Activated CD8-positive, alpha-beta T cell treated with anti-CD3 and anti-CD28 coated beads for 36 hours (primary cell): ENCODE measurements around the gene WWC2. TPM values are rescaled to one million over a fixed set of nuclear protein-coding genes. Genes with fewer than 3 reads are reported as not detected.

Source experiments
- ATAC-seq: fragments of 200-7000 bp; cut with Tn5 transposase; one replicate; pipeline ENCODE4 v1.10.0; 2021; ENCODE audit warnings: mild to moderate bottlenecking, moderate library complexity
- CTCF ChIA-PET: fragments of 350-600 bp; sonication (Branson Sonifier 250); formaldehyde crosslinking; loops from one replicate; lab custom pipeline; 2021; ENCODE audit warnings: antibody characterized with exemption; lab: Charles Lee
- POLR2A ChIA-PET: fragments of 350-600 bp; sonication (Branson Sonifier 250); formaldehyde crosslinking; loops from one replicate; lab custom pipeline; 2021; ENCODE audit warnings: antibody characterized with exemption; lab: Charles Lee
- DNase-seq: peaks from one replicate; pipeline ENCODE4 v3.0.0-alpha.2; 2020
- H3K27ac Mint-ChIP-seq: one replicate; pipeline ENCODE4 v1.8.0; 2021; ENCODE audit warnings: mild to moderate bottlenecking, mixed read lengths
- H3K27me3 Mint-ChIP-seq: one replicate; pipeline ENCODE4 v1.8.0; 2021; ENCODE audit warnings: mixed read lengths
- H3K36me3 Mint-ChIP-seq: one replicate; pipeline ENCODE4 v1.8.0; 2021; ENCODE audit warnings: low read depth, mixed read lengths
- H3K4me1 Mint-ChIP-seq: one replicate; pipeline ENCODE4 v1.8.0; 2021; ENCODE audit warnings: low read depth, mixed read lengths
- H3K4me3 Mint-ChIP-seq: one replicate; pipeline ENCODE4 v1.8.0; 2021; ENCODE audit warnings: mild to moderate bottlenecking, moderate library complexity, mixed read lengths
- H3K9me3 Mint-ChIP-seq: one replicate; pipeline ENCODE4 v1.8.0; 2021; ENCODE audit warnings: mixed read lengths
- intact Hi-C: fragments of 100-400 bp; cut with micrococcal nuclease; formaldehyde crosslinking; loops from one replicate; pipeline ENCODE4 v1.10.0; 2022
- total RNA-seq, 2 experiments: library from RNA; stranded (reverse); gene quantifications; one replicate each; pipeline ENCODE4 v1.2.3, GENCODE V29; 2021
- TF ChIP-seq, protein P1 (sequence below): fragments of 200-600 bp; IDR thresholded peaks from one replicate; pipeline ENCODE4 v1.8.0; 2022; ENCODE audit warnings: antibody characterized with exemption, mild to moderate bottlenecking

Gene WWC2
- total RNA-seq, 2 experiments from 2014 or later: 1.9 TPM

DNA sequence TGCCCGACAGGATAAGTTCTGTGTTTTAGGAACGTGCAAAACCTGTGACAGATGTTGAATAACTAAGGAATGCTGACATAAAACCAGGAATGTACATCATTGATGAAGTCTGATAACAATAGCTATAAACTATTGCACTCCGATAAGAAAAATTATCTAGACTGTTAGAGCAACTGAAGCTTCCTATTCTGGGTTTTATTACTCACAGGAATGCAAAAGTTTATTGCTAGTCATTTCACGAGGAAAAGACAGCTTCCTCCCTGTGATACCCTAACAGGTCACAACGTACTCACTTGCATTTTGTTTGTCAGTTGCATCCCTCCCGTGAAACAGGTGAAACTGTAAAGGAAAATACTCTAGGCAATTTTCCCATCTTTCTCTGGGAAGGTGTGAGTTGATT, 155.1 kb downstream of the WWC2 start:
- Mint-ChIP-seq H3K36me3 (no peaks in the 10 kb centered on the region), H3K27me3 (no peaks in the 10 kb centered on the region)

DNA sequence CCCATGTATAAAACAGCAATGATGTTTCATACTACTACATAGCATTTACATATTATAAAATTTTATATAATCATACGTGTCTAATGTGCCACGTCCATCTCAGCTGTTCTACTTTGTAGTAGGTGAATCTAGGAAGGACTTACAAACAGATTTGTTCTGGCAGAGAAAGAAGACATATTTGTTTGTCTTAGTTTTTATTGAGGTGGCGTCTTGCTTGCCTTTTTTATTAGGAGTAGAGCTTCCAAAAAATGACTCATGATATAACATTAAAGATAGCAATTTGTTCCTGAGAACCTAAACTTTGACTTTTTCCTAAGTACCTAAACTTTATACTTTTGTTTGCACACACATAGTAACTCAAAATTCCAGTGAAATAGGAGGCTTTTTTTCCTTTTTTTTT, 156.4 kb downstream of the WWC2 start:
- Mint-ChIP-seq H3K4me1 (no peaks in the 10 kb centered on the region), H3K4me3 (no peak overlapping the region), H3K27me3 (no peaks in the 10 kb centered on the region), H3K9me3 (no peaks in the 10 kb centered on the region), H3K36me3 (no peaks in the 10 kb centered on the region), H3K27ac (no peak overlapping the region)
- no peak for ATAC-seq
- intact Hi-C loops: no loop called here
- TF ChIP-seq, protein P1, sequence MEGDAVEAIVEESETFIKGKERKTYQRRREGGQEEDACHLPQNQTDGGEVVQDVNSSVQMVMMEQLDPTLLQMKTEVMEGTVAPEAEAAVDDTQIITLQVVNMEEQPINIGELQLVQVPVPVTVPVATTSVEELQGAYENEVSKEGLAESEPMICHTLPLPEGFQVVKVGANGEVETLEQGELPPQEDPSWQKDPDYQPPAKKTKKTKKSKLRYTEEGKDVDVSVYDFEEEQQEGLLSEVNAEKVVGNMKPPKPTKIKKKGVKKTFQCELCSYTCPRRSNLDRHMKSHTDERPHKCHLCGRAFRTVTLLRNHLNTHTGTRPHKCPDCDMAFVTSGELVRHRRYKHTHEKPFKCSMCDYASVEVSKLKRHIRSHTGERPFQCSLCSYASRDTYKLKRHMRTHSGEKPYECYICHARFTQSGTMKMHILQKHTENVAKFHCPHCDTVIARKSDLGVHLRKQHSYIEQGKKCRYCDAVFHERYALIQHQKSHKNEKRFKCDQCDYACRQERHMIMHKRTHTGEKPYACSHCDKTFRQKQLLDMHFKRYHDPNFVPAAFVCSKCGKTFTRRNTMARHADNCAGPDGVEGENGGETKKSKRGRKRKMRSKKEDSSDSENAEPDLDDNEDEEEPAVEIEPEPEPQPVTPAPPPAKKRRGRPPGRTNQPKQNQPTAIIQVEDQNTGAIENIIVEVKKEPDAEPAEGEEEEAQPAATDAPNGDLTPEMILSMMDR: no peak
- POLR2A ChIA-PET: no interaction called here
- CTCF ChIA-PET: interaction anchor here (0.8 to 5.5 kb wide), 8 partner anchors 11 to 326 kb away, joined by 3 to 46 read pairs (median 4); no protein-coding TSS in a partner anchor
- no peak for DNase-seq

More for the DNA sequence above, 155.1 kb downstream of the WWC2 start:
- POLR2A ChIA-PET: no interaction called here
- no peak overlapping the region for H3K27ac Mint-ChIP-seq
- H3K4me3 Mint-ChIP-seq: no peak overlapping the region
- DNase-seq: no peak
- H3K9me3 Mint-ChIP-seq: no peaks in the 10 kb centered on the region
- TF ChIP-seq, protein P1: no peak
- CTCF ChIA-PET: interaction anchor here (1.6 to 6.7 kb wide), 3 partner anchors 8 to 316 kb away, joined by 6 to 75 read pairs (median 46); no protein-coding TSS in a partner anchor
- H3K4me1 Mint-ChIP-seq: no peaks in the 10 kb centered on the region
- ATAC-seq: no peak
- intact Hi-C loops: no loop called here

DNA sequence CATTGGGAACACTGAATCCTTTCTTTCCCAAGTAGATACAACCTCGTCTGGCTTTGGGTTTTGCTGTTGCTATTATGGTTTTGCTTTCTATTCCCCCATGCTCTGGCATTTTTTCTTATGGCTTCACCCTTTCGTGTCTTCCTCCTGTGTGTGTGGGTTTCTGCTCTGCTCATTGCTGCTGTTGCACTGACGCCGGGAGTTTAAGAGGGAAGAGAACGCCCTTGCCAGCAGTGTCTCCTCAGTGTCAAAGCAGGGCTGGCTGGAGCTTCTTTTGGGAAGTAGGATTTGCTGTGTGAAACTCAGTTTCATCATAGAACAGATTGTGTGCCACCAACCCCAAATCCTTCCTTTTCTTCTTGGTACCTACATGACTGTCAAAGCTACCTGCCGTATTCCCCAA, 157.3 kb downstream of the WWC2 start:
- Mint-ChIP-seq H3K27me3 (no peaks in the 10 kb centered on the region), H3K4me3 (no peak overlapping the region), H3K4me1 (no peaks in the 10 kb centered on the region), H3K36me3 (no peaks in the 10 kb centered on the region), H3K27ac (no peak overlapping the region), H3K9me3 (no peaks in the 10 kb centered on the region)
- TF ChIP-seq, protein P1: no peak
- intact Hi-C loops: no loop called here
- POLR2A ChIA-PET: no interaction called here
- ATAC-seq: no peak
- CTCF ChIA-PET: interaction anchor here (0.7 to 5.5 kb wide), 19 partner anchors 8 to 342 kb away, joined by 3 to 46 read pairs (median 4); no protein-coding TSS in a partner anchor
- DNase-seq: no peak

DNA sequence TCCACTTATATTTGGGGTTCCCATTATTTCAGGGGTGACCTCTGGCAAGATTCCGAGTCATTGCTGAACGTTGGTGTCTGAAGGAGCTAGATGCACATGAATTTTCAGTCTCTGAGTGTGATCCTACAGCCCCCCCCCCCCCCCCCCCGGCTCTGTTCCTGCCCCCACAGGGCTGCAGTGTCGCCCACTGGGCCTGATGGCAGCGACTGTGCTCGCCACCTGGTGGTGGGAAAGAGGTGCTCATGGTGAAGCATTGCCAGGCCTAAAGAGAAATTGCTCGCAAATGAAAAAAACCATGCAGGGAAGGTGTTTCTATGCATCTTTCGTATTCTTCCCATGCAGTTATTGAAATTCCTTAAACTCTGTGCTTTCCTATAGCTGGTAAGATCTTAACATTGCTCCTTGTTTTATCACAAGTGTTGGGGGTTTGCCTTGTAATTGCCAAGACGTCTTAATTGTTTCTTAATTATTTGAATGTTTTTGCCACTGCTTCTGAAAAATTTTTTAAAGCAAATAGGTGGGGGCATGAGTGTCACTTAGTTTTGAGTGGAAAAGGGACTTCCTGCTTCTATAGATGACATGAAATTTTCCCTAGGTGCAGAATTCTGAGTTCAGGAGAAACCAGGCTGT, 157.8 kb downstream of the WWC2 start:
- no peaks in the 10 kb centered on the region for H3K27me3 Mint-ChIP-seq
- H3K4me1 Mint-ChIP-seq: no peaks in the 10 kb centered on the region
- no peak overlapping the region for H3K4me3 Mint-ChIP-seq
- H3K27ac Mint-ChIP-seq: no peak overlapping the region
- H3K36me3 Mint-ChIP-seq: no peaks in the 10 kb centered on the region
- intact Hi-C loops: no loop called here
- H3K9me3 Mint-ChIP-seq: no peaks in the 10 kb centered on the region
- CTCF ChIA-PET: interaction anchor here (0.7 to 5.5 kb wide), 18 partner anchors 9 to 342 kb away, joined by 3 to 46 read pairs (median 4); no protein-coding TSS in a partner anchor
- POLR2A ChIA-PET: no interaction called here
- TF ChIP-seq, protein P1: peak; percentile 68
- DNase-seq: peak; percentile 64
- ATAC-seq: peak; percentile 60

DNA sequence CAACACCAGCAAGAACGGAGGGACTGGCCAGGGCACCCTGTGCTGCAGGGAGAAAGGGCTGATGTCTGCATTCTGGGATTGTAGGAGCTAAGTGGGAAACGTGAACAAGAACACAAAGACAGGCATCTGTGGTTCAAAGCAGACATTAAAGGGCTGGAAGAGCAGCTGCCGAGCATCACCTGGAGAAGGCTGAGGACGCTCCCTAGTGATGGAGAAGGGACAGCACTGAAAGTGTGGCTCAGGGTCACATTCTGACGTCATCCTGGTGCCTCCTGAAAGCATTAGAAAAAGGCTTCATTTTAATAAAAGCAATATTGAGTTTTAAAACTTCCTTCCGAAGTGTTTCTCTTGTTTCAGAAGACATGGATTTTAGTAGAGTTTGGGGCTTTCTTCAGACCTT, 158.8 kb downstream of the WWC2 start:
- H3K36me3 Mint-ChIP-seq: no peaks in the 10 kb centered on the region
- no peak overlapping the region for H3K4me3 Mint-ChIP-seq
- no peak overlapping the region for H3K27ac Mint-ChIP-seq
- H3K9me3 Mint-ChIP-seq: no peaks in the 10 kb centered on the region
- H3K4me1 Mint-ChIP-seq: peaks cover 3% of the 10 kb centered on the region
- TF ChIP-seq, protein P1: no peak
- ChIA-PET CTCF (interaction anchor here (0.6 to 5.5 kb wide), 4 partner anchors 9 to 320 kb away, joined by 4 to 46 read pairs (median 20); no protein-coding TSS in a partner anchor), POLR2A (no interaction called here)
- intact Hi-C loops: no loop called here
- ATAC-seq: no peak
- DNase-seq: no peak
- H3K27me3 Mint-ChIP-seq: no peaks in the 10 kb centered on the region
